AG04449 (cell line): ENCODE data around the gene RTN4RL2.

Experiments used
- CTCF ChIA-PET: fragments of 350-600 bp; formaldehyde crosslinking; extraction: SDS; loops from one replicate; lab custom pipeline; 2021; ENCODE audit warnings: antibody characterized with exemption; lab: Yijun Ruan, JAX
- POLR2A ChIA-PET: fragments of 400-600, 350-600 bp; formaldehyde crosslinking; extraction: SDS; loops from one replicate; lab custom pipeline; 2020; ENCODE audit warnings: antibody characterized with exemption, inconsistent platforms; lab: Yijun Ruan, JAX
- DNase-seq: peaks from one replicate; pipeline ENCODE4 v3.0.0-alpha.2; 2010; ENCODE audit warnings: low read depth, low spot score
- H3K4me3 ChIP-seq: 2 replicates; pipeline ENCODE4 v1.5.1; 2011; ENCODE audit warnings: low read depth, mild to moderate bottlenecking, control low read depth, low read length
- CTCF ChIP-seq: IDR thresholded peaks from one replicate; pipeline ENCODE4 v1.5.1; 2011; ENCODE audit warnings: mild to moderate bottlenecking, moderate library complexity, low read length, control low read depth, inconsistent platforms; ENCODE audit not compliant: insufficient read depth; ENCODE audit errors: missing control alignments

RTN4RL2 gene

DNA sequence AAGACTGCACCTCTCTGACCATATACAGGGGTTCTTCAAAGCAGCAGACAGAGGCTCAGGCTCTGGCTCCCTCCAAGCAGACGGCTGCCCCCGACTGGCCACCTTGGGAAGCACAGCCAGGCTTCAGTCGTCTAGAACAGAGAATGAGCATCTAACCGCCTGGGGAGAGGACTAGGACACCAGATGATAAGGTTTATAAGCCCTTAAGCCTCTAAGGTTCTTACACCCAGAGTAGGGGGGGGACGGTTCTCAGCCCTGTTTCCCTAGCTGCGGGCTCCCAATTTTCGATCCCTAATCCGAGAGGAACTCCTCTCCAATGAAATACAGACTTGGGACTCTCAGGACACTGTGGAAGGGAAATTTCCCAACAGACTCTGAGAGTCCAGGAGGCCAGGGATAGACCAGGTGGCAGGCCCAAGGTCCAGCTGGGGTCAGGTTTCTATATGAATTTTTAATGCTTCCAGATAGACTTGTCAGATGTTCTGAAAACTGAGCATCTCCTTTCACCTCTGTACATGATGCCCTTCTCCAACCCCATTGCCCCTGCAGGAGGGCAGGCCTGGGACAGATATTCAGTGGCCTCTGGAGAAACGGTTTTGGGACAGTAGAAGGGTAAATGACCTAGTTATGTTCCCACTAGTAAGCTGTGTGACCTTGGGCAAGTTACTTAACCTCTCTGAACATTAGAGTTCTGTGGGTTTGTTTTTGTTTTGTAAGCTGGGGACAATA lies 20.2 kb downstream of the RTN4RL2 start:
- DNase-seq, result no peak
- ChIA-PET POLR2A (no interaction called here), CTCF (interaction anchor here (0.7 to 11.0 kb wide), 11 partner anchors 9 to 135 kb away, joined by 3 to 191 read pairs (median 4); partner anchors contain the start of genes RTN4RL2, SLC43A1 and TIMM10)
- no peak overlapping the region for H3K4me3 ChIP-seq
- TF ChIP-seq CTCF, result peak; percentile 83

- CTCF ChIA-PET, result interaction anchor here (1.0 to 11.0 kb wide), 10 partner anchors 8 to 136 kb away, joined by 3 to 191 read pairs (median 4); partner anchors contain the start of genes RTN4RL2, SLC43A1 and TIMM10
- no peak for DNase-seq
- POLR2A ChIA-PET, result no interaction called here
- TF ChIP-seq CTCF, result no peak
- no peak overlapping the region for H3K4me3 ChIP-seq
Observed at GRCh38 chr11:57481315-57481714, 21.0 kb downstream of the RTN4RL2 start.

GRCh38 chr11:57481915-57482781 lies 21.8 kb downstream of the RTN4RL2 start:
- CTCF ChIA-PET, result interaction anchor here (0.7 to 11.0 kb wide), 18 partner anchors 8 to 162 kb away, joined by 3 to 191 read pairs (median 6); partner anchors contain the start of genes RTN4RL2 and TIMM10
- POLR2A ChIA-PET, result interaction anchor here (0.7 to 1.1 kb wide), 2 partner anchors 31 to 170 kb away, joined by 3 read pairs; no protein-coding TSS in a partner anchor
- no peak for TF ChIP-seq CTCF
- no peak for DNase-seq
- peak overlapping the region; percentile 48 for H3K4me3 ChIP-seq

DNA sequence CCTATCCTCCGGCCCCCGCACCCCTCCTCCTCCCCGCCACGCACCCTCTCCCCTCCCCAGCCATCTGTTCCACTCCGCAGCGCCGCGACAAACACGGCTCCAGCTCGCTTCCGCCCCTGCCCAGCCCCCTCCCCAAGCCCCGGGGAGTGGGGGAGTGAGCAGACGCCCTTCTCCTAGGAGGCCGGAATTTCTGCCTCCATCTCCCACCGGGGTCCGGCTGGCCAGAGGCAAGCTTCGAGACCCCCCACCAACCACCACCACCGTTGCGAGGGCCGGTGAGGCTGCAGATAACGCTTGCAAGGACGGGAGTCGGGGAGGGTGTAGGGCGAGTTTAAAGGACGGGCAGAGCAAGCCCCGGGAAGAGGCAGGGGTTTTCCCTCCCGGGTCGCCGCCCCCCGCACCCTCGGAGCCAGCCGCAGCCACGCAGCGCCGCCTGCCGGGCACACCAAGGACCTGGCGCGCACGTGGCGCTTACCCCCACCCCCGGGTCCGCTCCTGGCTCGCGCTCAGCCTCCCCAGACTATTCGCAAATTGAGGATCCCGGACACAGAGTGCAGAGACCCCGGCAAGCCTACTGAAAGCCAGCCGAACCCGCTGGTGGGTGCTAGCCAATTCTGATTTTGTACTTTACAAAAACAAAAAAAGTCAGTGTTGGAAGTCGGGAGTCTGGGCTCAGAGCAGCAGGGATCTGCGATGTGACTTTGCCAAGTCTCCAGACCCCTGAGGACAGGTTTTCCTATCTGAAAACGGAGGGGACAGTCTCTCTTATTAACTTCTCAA lies 22.6 kb downstream of the RTN4RL2 start:
- CTCF ChIA-PET, result interaction anchor here (0.7 to 11.0 kb wide), 33 partner anchors 8 to 1030 kb away, joined by 3 to 191 read pairs (median 5); partner anchors contain the start of genes RTN4RL2, SLC43A1 and TIMM10
- POLR2A ChIA-PET, result interaction anchor here (0.7 to 1.1 kb wide), 2 partner anchors 31 to 169 kb away, joined by 3 read pairs; no protein-coding TSS in a partner anchor
- DNase-seq, result no peak
- H3K4me3 ChIP-seq, result peak overlapping the region; percentile 48
- TF ChIP-seq CTCF, result peak; percentile 82

DNA sequence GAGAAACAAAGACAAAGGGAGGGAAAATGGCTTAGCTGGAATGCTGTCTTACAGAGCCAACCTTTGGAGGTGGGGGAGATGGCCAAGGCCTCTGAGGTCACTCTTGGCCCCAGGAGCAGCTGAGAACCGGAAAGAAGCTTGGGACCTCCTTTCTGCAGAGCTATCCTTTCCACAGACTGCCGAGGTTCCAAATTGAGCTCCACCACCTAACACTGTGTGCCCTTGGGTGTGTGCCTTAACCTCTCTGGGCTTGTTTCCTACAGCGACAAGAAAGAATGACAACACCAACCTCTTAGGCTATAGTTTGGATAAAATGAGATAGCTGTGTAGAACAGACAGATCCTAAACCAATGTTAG lies 23.2 kb downstream of the RTN4RL2 start:
- no peak for DNase-seq
- no peak overlapping the region; the same call in 1 of the 2 replicates for H3K4me3 ChIP-seq
- ChIA-PET CTCF (interaction anchor here (0.7 to 11.0 kb wide), 28 partner anchors 9 to 1040 kb away, joined by 3 to 191 read pairs (median 6); partner anchors contain the start of genes RTN4RL2, SLC43A1 and TIMM10), POLR2A (interaction anchor here (1.1 kb wide), 1 partner anchor 30 kb away, joined by 3 read pairs; no protein-coding TSS in a partner anchor)
- TF ChIP-seq CTCF, result no peak
